ENCODE measurements around the gene VIM. TPM values are rescaled to one million over a fixed set of nuclear protein-coding genes. Genes with fewer than 3 reads are reported as not detected.

The VIM gene
- total and polyA plus RNA-seq, 2 of the 4 experiments (the other 2 are of a cell fraction), result 4,502 to 6,735 TPM

DNA sequence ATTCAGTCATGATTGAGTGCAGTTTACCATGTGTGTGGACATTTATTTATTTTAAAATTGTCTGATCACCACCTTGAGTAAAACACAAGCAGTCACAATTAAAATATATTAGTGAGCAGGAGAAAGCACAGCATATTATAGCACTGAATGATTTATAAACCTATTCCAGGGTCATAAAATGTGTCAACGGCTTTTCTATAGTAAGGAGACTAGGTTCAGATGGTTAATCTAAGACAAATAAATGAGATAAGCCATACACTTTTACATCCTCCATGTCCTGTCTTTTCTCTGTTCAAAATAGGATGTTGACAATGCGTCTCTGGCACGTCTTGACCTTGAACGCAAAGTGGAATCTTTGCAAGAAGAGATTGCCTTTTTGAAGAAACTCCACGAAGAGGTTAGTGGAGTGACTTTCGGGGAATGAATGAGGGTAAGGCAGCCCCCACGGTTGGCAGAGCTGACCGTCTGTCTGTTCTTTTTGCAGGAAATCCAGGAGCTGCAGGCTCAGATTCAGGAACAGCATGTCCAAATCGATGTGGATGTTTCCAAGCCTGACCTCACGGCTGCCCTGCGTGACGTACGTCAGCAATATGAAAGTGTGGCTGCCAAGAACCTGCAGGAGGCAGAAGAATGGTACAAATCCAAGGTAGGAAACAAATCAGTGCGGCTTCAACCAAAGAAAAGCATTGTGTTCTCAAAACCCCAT is 5.4 kb downstream of the VIM start:
- Histone ChIP-seq H2AFZ (replicated peaks; ENCODE audit: low read length, poor library complexity) (no peak overlapping the region), H3K4ac (ENCODE audit: low read depth, low read length) (no peak overlapping the region), H2BK5ac (ENCODE audit: low read depth, low read length, poor library complexity, severe bottlenecking) (no peak overlapping the region), H2BK120ac (ENCODE audit: low read depth, low read length) (no peak overlapping the region), H4K20me1 (ENCODE audit: insufficient read depth, low read length) (peaks cover 90% of the 10 kb centered on the region), H3K79me1 (ENCODE audit: low read depth in 1 of 2, low read length in 2 of 2) (peaks cover 15 to 30% of the 10 kb centered on the region in 2 experiments), H2AK5ac (ENCODE audit: low read depth, low read length) (no peak overlapping the region), H3K4me2 (ENCODE audit: low read depth, low read length) (peak overlapping the region; percentile 64), H4K91ac (ENCODE audit: insufficient read depth, low read depth, low read length) (no peak overlapping the region), H3K27me3 (ENCODE audit: control insufficient read depth, insufficient read depth, low read length) (no peaks in the 10 kb centered on the region), H2BK20ac (ENCODE audit: low read depth, low read length) (no peak overlapping the region), H3K14ac (replicated peaks; ENCODE audit: low read depth, low read length) (peak overlapping the region; percentile 7; the same call in 1 of the 2 replicates), H3K36me3 (ENCODE audit: control insufficient read depth, insufficient read depth, low read length) (peaks cover 55% of the 10 kb centered on the region), H4K8ac (ENCODE audit: low read depth in 2 of 2, low read length in 2 of 2) (no peak overlapping the region), H3K18ac (ENCODE audit: low read depth, low read length) (no peak overlapping the region), H4K5ac (ENCODE audit: low read depth, low read length) (no peak overlapping the region), H2AK9ac (replicated peaks; ENCODE audit: low read depth, low read length, poor library complexity) (no peak overlapping the region), H3K4me3 (ENCODE audit: insufficient read depth, low read depth, low read length) (peak overlapping the region; percentile 14; the same call in 1 of the 2 replicates), H3K9me3 (ENCODE audit: control insufficient read depth, insufficient read depth, low read length) (no peaks in the 10 kb centered on the region), H3K9ac (ENCODE audit: low read depth, low read length) (peak overlapping the region; percentile 42; the same call in 1 of the 2 replicates), H3K27ac (ENCODE audit: insufficient read depth, low read length) (peak overlapping the region; percentile 25; the same call in 1 of the 2 replicates), H3K56ac (ENCODE audit: extremely low read depth, insufficient read depth, low read length) (no peak overlapping the region), H3K9me1 (ENCODE audit: insufficient read depth, low read length) (no peaks in the 10 kb centered on the region), H2BK15ac (ENCODE audit: low read depth, low read length) (no peak overlapping the region), H3K23ac (ENCODE audit: low read depth, low read length) (peak overlapping the region; percentile 58), H3K4me1 (ENCODE audit: control insufficient read depth, insufficient read depth, low read length) (peaks cover 8% of the 10 kb centered on the region)
- ChIA-PET CTCF (no interaction called here), POLR2A (ENCODE audit: unreplicated experiment) (interaction anchor here (1.0 kb wide), 1 partner anchor 18 kb away, joined by 3 read pairs; no protein-coding TSS in a partner anchor)
- no TSS peak for BruUV-seq (replicated peaks)
- no peak for TF ChIP-seq MAZ (IDR thresholded peaks at IDR 0.05; ENCODE audit: borderline replicate concordance, low read depth, low read length)
- TF ChIP-seq, protein P1, sequence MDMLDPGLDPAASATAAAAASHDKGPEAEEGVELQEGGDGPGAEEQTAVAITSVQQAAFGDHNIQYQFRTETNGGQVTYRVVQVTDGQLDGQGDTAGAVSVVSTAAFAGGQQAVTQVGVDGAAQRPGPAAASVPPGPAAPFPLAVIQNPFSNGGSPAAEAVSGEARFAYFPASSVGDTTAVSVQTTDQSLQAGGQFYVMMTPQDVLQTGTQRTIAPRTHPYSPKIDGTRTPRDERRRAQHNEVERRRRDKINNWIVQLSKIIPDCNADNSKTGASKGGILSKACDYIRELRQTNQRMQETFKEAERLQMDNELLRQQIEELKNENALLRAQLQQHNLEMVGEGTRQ (IDR thresholded peaks at IDR 0.05; ENCODE audit: low read depth, low read length), result no peak
- no peak for TF ChIP-seq BHLHE40 (IDR thresholded peaks at IDR 0.05; ENCODE audit: low read depth, low read length)
- TF ChIP-seq, protein P2, sequence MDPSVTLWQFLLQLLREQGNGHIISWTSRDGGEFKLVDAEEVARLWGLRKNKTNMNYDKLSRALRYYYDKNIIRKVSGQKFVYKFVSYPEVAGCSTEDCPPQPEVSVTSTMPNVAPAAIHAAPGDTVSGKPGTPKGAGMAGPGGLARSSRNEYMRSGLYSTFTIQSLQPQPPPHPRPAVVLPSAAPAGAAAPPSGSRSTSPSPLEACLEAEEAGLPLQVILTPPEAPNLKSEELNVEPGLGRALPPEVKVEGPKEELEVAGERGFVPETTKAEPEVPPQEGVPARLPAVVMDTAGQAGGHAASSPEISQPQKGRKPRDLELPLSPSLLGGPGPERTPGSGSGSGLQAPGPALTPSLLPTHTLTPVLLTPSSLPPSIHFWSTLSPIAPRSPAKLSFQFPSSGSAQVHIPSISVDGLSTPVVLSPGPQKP (IDR thresholded peaks at IDR 0.05; ENCODE audit: borderline replicate concordance, low read depth, low read length), result no peak
- TF ChIP-seq POLR2A (IDR thresholded peaks at IDR 0.05; ENCODE audit: low read depth, low read length), result peak; percentile 93
- TF ChIP-seq, protein P3, sequence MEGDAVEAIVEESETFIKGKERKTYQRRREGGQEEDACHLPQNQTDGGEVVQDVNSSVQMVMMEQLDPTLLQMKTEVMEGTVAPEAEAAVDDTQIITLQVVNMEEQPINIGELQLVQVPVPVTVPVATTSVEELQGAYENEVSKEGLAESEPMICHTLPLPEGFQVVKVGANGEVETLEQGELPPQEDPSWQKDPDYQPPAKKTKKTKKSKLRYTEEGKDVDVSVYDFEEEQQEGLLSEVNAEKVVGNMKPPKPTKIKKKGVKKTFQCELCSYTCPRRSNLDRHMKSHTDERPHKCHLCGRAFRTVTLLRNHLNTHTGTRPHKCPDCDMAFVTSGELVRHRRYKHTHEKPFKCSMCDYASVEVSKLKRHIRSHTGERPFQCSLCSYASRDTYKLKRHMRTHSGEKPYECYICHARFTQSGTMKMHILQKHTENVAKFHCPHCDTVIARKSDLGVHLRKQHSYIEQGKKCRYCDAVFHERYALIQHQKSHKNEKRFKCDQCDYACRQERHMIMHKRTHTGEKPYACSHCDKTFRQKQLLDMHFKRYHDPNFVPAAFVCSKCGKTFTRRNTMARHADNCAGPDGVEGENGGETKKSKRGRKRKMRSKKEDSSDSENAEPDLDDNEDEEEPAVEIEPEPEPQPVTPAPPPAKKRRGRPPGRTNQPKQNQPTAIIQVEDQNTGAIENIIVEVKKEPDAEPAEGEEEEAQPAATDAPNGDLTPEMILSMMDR (conservative IDR thresholded peaks at IDR 0.05; ENCODE audit: low read depth, low read length), result no peak
- 86% methylated on average over 5 of the region's 14 CpGs; no CpG with 5 or more reads in 1 of the 2 experiments for WGBS, 2 experiments (ENCODE audit: extremely low coverage in 2 of 2, insufficient read length in 1 of 2)
- intact Hi-C loops (cut with micrococcal nuclease), result no loop called here
- dilution Hi-C loops (cut with HindIII; ENCODE audit: low sequenced_read_pairs, unreplicated experiment), result no loop called here
- ATAC-seq (ENCODE audit: low read depth), result no peak
- in situ Hi-C loops (cut with MboI; ENCODE audit: low sequenced_read_pairs), result no loop called here
- no peak for DNase-seq

Measured in IMR-90 (cell line).